ENCODE results near the gene ALG9. TPM values are rescaled to one million over a fixed set of nuclear protein-coding genes. Genes with fewer than 3 reads are reported as not detected.
A peak's percentile ranks its signal among the peaks of the same experiment; 100 is the strongest.

Gene ALG9
- total RNA-seq, 1 experiment from 2014 or later: 19.7 TPM

DNA sequence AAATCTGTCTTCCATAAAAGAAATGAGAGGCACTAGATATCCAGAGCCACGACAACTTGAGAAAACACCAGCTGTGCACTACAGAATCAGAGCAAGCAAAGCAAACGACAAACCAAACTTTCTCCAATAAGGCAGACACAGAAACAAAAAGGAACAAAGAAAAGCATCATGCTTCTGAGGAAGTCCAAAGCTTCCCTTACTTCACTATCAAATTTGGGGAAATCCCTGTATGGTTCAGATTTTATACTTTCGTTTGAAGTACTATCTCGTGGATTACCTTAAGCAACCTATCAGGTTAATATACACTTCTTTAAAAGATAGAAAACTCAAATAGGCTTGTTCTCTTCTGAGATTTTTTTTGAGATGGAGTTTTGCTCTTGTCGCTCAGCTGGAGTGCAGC lies 27.7 kb downstream of the ALG9 start (continued):
- no peak for TF ChIP-seq ZNF121 (CRISPR knock-in tag; IDR thresholded peaks at IDR 0.05)

- Mint-ChIP-seq H3K27me3 (ENCODE audit: low read depth) (no peaks in the 10 kb centered on the region), H3K4me1 (peaks cover 20% of the 10 kb centered on the region), H3K27ac (no peak overlapping the region), H3K9me3 (no peaks in the 10 kb centered on the region), H3K36me3 (peaks cover 3% of the 10 kb centered on the region; the same call in 1 of the 2 replicates), H3K4me3 (no peak overlapping the region)
- TF ChIP-seq, protein P1, sequence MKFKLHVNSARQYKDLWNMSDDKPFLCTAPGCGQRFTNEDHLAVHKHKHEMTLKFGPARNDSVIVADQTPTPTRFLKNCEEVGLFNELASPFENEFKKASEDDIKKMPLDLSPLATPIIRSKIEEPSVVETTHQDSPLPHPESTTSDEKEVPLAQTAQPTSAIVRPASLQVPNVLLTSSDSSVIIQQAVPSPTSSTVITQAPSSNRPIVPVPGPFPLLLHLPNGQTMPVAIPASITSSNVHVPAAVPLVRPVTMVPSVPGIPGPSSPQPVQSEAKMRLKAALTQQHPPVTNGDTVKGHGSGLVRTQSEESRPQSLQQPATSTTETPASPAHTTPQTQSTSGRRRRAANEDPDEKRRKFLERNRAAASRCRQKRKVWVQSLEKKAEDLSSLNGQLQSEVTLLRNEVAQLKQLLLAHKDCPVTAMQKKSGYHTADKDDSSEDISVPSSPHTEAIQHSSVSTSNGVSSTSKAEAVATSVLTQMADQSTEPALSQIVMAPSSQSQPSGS (CRISPR knock-in tag; IDR thresholded peaks at IDR 0.05; ENCODE audit: borderline replicate concordance, low read depth): no peak
- no peak for TF ChIP-seq ZNF121 (CRISPR knock-in tag; IDR thresholded peaks at IDR 0.05)
- TF ChIP-seq, protein P2, sequence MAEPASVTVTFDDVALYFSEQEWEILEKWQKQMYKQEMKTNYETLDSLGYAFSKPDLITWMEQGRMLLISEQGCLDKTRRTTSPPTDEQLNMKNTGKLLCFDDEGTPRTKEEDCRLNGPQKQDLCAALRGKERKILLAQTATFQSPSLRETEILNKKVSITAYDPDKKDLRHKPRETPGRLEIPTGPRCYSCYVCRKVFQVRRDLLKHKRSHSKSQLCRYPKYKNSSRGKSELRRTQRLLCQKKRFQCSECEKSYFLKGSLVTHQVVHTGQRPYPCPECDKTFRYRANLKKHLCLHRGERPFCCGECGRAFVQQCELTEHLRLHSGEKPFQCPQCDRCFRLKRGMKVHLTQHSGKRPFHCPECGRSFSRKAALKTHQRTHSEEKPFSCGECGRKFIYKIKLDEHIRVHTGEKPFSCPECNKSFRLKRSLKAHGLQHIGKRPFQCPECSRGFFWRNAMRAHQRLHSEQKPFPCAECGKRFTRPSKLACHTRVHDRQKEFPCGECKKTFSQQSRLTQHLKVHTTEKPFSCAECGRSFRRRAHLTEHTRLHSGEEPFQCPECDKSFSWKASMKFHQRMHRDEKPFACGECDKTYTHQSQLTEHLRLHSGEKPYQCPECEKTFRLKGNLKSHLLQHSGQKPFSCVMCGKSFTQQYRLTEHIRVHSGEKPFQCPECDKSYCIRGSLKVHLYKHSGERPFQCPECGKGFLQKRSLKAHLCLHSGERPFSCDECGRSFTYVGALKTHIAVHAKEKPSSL (CRISPR knock-in tag; conservative IDR thresholded peaks at IDR 0.05): no peak
- TF ChIP-seq, protein P3, sequence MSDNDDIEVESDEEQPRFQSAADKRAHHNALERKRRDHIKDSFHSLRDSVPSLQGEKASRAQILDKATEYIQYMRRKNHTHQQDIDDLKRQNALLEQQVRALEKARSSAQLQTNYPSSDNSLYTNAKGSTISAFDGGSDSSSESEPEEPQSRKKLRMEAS (CRISPR knock-in tag; IDR thresholded peaks at IDR 0.05): no peak
- TF ChIP-seq, protein P4, sequence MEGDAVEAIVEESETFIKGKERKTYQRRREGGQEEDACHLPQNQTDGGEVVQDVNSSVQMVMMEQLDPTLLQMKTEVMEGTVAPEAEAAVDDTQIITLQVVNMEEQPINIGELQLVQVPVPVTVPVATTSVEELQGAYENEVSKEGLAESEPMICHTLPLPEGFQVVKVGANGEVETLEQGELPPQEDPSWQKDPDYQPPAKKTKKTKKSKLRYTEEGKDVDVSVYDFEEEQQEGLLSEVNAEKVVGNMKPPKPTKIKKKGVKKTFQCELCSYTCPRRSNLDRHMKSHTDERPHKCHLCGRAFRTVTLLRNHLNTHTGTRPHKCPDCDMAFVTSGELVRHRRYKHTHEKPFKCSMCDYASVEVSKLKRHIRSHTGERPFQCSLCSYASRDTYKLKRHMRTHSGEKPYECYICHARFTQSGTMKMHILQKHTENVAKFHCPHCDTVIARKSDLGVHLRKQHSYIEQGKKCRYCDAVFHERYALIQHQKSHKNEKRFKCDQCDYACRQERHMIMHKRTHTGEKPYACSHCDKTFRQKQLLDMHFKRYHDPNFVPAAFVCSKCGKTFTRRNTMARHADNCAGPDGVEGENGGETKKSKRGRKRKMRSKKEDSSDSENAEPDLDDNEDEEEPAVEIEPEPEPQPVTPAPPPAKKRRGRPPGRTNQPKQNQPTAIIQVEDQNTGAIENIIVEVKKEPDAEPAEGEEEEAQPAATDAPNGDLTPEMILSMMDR (IDR thresholded peaks at IDR 0.05): peak; percentile 94
- ChIA-PET CTCF (interaction anchor here (0.6 to 2.7 kb wide), 32 partner anchors 8 to 387 kb away, joined by 3 to 18 read pairs (median 4); partner anchors contain the start of genes ALG9 and PPP2R1B), POLR2A (interaction anchor here (1.4 kb wide), 1 partner anchor 75 kb away, joined by 3 read pairs; the partner anchor contains the start of gene PPP2R1B)
- DNase-seq (ENCODE audit: low spot score) (peak; percentile 92), ATAC-seq (peak; percentile 91)
These were observed 29.9 kb downstream of the ALG9 start for GRCh38 chr11:111841370-111842053.

- Mint-ChIP-seq H3K4me1 (peaks cover 17% of the 10 kb centered on the region), H3K9me3 (no peaks in the 10 kb centered on the region), H3K27me3 (ENCODE audit: low read depth) (no peaks in the 10 kb centered on the region), H3K36me3 (peaks cover 3% of the 10 kb centered on the region; the same call in 1 of the 2 replicates), H3K4me3 (no peak overlapping the region), H3K27ac (no peak overlapping the region)
- ATAC-seq: peak; percentile 61
- ChIA-PET CTCF (interaction anchor here (0.7 to 1.1 kb wide), 3 partner anchors 12 to 63 kb away, joined by 3 read pairs; no protein-coding TSS in a partner anchor), POLR2A (interaction anchor here (1.0 kb wide), 1 partner anchor 116 kb away, joined by 3 read pairs; no protein-coding TSS in a partner anchor)
- DNase-seq (ENCODE audit: low spot score): no peak
- TF ChIP-seq, protein P5, sequence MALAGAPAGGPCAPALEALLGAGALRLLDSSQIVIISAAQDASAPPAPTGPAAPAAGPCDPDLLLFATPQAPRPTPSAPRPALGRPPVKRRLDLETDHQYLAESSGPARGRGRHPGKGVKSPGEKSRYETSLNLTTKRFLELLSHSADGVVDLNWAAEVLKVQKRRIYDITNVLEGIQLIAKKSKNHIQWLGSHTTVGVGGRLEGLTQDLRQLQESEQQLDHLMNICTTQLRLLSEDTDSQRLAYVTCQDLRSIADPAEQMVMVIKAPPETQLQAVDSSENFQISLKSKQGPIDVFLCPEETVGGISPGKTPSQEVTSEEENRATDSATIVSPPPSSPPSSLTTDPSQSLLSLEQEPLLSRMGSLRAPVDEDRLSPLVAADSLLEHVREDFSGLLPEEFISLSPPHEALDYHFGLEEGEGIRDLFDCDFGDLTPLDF (CRISPR knock-in tag; IDR thresholded peaks at IDR 0.05): no peak
- TF ChIP-seq OVOL2 (CRISPR knock-in tag; IDR thresholded peaks at IDR 0.05; ENCODE audit: borderline replicate concordance) (no peak), JUN (CRISPR knock-in tag; IDR thresholded peaks at IDR 0.05) (no peak), NR2C2 (CRISPR knock-in tag; IDR thresholded peaks at IDR 0.05) (no peak), ZNF317 (CRISPR knock-in tag; IDR thresholded peaks at IDR 0.05; ENCODE audit: borderline replicate concordance, low read depth) (no peak), ZNF263 (CRISPR knock-in tag; IDR thresholded peaks at IDR 0.05; ENCODE audit: low read depth) (no peak), JAZF1 (CRISPR knock-in tag; IDR thresholded peaks at IDR 0.05) (no peak), ZNF232 (CRISPR knock-in tag; IDR thresholded peaks at IDR 0.05) (no peak), E2F4 (CRISPR knock-in tag; IDR thresholded peaks at IDR 0.05; ENCODE audit: borderline replicate concordance, low read depth) (no peak), EMX1 (CRISPR knock-in tag; IDR thresholded peaks at IDR 0.05) (no peak)
- TF ChIP-seq, protein P1 (CRISPR knock-in tag; IDR thresholded peaks at IDR 0.05; ENCODE audit: borderline replicate concordance, low read depth): no peak
- TF ChIP-seq, protein P4 (IDR thresholded peaks at IDR 0.05): no peak
- TF ChIP-seq, protein P6, sequence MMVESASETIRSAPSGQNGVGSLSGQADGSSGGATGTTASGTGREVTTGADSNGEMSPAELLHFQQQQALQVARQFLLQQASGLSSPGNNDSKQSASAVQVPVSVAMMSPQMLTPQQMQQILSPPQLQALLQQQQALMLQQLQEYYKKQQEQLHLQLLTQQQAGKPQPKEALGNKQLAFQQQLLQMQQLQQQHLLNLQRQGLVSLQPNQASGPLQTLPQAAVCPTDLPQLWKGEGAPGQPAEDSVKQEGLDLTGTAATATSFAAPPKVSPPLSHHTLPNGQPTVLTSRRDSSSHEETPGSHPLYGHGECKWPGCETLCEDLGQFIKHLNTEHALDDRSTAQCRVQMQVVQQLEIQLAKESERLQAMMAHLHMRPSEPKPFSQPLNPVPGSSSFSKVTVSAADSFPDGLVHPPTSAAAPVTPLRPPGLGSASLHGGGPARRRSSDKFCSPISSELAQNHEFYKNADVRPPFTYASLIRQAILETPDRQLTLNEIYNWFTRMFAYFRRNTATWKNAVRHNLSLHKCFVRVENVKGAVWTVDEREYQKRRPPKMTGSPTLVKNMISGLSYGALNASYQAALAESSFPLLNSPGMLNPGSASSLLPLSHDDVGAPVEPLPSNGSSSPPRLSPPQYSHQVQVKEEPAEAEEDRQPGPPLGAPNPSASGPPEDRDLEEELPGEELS (CRISPR knock-in tag; IDR thresholded peaks at IDR 0.05): no peak
These were observed 31.2 kb downstream of the ALG9 start for GRCh38 chr11:111840143-111840542.

Data from WTC11 (cell line).